Right lung (tissue), 5 donors: ENCODE measurements around the gene GPR108. TPM values are rescaled to one million over a fixed set of nuclear protein-coding genes. Genes with fewer than 3 reads are reported as not detected.

ENCODE experiments used
- DNase-seq, 2 donors: peaks; one replicate each; pipeline ENCODE4 v3.0.0-alpha.2; 2013
- polyA plus RNA-seq, 5 donors: library from polyadenylated mRNA; unstranded; fragments of 120-200 nt; gene quantifications; one replicate each; pipeline versions ENCODE4 v1.2.1 to v1.2.3, GENCODE V29; 2013; ENCODE audit warnings: inconsistent platforms in 1 of 5, low replicate concordance in 1 of 5; ENCODE audit not compliant: insufficient read length in 5 of 5, insufficient read depth in 1 of 5

The GPR108 gene
- polyA plus RNA-seq, 5 donors = 39.3 to 92.3 (median 63.7) TPM

DNA sequence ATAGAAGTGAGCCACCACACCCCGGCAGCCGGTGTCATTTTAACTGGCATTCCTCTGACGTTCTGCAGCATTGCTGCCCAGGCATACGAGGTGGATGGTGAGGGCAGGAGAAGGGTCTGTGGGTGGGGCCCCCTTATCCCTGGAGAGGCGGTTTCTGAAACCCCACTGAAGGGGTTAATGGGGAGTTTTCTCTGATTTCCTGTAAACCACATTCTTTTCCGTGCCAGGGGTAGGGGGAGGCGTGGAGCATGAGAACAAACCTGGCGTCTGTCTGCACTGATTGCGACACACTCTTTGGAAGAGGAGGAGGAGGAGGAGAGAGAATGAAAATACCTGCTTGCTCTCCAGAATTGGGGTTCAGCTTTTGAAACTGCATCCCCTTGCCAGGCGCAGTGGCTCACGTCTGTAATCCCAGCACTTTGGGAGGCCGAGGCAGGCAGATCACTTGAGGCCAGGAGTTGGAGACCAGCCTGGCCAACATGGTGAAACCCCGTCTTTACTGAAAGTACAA, 14.2 kb downstream of the GPR108 start:
- DNase-seq = peak; percentile 63 to 72

DNA sequence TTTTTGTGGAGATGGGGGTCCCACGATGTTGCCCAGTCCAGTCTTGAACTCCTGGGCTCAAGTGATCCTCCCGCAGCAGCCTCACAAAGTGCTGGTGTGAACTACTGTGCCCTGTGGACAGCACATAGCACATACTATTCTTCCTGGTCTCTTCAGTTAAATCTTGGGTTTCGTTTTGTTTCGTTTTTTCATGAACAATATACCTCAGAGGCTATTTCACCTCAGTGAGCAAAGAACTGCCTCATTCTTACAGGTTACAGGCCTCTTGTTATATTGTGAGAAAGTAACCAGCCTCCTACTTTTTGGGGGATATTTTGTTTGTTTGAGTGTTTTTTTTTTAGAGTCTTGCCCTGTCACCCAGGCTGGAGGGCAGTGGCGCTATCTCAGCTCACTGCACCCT, 15.6 kb downstream of the GPR108 start:
- no peak for DNase-seq

GRCh38 chr19:6721138-6721474, 16.3 kb downstream of the GPR108 start:
- DNase-seq = no peak

DNA sequence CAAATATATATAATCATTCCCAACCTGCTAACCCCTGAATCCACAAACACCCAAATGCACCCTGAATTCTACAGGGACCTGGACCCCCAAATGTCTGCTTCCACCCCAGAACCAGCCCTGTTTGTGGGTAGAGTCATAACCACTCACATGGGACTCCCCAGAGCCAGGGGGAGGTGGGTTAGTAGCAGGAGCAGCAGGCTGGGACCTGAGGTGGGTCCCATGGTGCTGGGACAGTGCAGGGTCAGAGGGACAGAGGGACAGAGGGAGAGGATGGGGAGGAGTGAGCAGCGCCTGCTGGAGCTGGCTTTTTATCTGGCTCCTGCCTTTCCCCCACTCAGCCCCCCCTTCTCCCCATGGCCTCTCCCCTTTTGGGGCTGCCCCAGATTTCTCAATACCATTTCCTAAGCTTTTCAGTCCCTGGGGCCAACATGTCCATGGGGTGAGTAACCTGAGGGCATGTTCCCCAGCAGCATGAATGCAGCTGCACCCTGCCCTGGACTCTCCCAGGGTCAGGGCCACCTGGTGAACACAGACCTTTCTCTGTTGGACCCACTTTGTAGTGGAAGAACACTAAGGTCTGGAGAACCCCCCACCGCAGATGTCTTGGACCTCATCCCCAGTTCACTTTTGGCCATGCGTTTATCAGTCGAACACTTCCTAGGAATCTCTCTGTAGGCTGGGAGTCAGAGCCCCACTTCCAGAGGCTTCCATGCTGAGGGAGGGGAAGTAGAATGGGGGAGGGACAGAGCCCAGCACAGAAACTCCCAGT, 16.8 kb downstream of the GPR108 start, which contains the start of gene C3:
Gene C3, minus strand, starts transcription at position 282 of the 769 bp plus-strand sequence. Its CDS starts 61 bp downstream, at position 221.
- DNase-seq = peak in 1 of 2 donors; percentile 27

DNA sequence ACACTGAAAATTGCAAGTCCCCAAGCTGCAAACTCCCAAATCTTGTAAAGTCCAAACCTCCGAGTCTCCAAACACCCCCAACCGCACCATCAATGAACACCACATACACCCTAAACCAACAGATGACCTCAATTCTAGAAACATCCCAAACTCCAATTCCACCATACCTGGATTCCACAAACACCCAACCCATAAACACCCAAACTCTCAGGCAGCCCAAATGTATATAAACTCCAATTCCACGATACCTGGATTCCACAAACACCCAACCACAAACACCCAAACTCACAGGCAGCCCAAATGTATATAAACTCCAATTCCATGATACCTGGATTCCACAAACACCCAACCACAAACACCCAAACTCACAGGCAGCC, 17.4 kb downstream of the GPR108 start:
- DNase-seq = no peak

DNA sequence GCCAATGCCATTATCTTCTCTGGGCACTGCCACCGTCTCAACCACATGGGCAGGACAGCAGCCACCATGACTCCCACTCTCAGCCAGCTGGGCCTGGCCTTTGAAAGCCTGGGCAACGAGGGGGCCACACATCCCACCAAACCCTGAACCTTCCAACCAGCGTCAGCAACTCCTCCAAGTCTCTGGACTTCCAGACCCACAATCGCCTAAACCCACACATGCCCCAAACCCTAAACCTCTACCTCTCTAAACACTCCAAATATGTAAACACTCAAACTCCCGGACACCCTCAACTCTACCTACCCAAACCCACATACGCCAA, 17.9 kb downstream of the GPR108 start:
- DNase-seq = no peak

GRCh38 chr19:6718741-6719539, 18.4 kb downstream of the GPR108 start:
- no peak for DNase-seq

- no peak for DNase-seq
Measured at GRCh38 chr19:6718111-6718740, 19.2 kb downstream of the GPR108 start.

- DNase-seq = no peak
Measured at GRCh38 chr19:6717441-6717971, 19.9 kb downstream of the GPR108 start.

- DNase-seq = no peak
Measured at GRCh38 chr19:6717036-6717435, 20.3 kb downstream of the GPR108 start.

- DNase-seq = no peak
Measured at GRCh38 chr19:6716610-6716970, 20.8 kb downstream of the GPR108 start.

- DNase-seq = no peak
Measured at GRCh38 chr19:6714749-6715555, 22.4 kb downstream of the GPR108 start.

- DNase-seq = no peak
Measured at GRCh38 chr19:6713773-6714692, 23.3 kb downstream of the GPR108 start.

DNA sequence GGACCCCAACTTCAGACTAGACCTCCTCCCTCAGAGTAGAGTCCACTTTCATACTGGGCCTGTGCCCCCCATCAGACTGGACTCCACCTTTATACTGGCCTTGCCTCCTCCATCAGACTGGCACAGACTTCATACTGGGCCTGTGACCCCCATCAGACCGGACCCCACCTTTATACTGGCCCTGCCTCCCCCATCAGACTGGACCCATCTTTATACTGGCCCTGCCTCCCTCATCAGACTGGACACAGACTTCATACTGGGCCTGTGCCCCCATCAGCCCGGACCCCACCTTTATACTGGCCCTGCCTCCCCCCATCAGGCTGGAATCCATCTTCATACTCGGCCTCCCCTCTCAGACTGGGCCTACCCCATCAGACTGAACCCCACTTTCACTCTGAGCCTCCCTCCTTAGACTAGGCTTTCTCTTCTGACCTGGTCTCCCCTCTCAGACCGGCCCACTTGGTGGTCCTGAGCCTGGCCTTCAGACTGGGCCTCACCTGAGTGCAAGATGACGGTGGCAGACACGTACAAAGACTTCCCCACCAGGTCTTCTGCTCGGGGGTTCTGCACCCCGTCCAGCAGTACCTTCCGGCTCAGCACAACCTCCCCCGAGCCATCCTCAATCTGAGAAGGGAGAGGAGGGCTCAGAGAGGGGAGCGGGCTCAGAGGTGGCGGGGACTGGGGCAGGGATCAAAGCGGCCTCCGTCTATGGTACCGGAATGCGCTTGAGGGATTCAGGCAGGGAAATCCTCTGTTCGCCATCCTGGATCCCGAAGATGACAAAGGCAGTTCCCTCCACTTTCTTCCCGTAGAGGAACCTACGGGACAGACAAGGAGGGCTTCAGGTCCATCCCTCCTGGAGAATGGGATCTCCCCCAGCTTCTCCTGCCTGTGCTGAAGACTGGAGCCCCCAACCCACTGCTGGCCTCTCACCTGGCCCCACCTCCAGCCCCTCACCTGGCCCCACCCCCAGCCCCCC, 24.4 kb downstream of the GPR108 start:
- no peak for DNase-seq

- DNase-seq = no peak
Measured at GRCh38 chr19:6712231-6712630, 25.1 kb downstream of the GPR108 start.

GRCh38 chr19:6711605-6712004, 25.8 kb downstream of the GPR108 start:
- no peak for DNase-seq

DNA sequence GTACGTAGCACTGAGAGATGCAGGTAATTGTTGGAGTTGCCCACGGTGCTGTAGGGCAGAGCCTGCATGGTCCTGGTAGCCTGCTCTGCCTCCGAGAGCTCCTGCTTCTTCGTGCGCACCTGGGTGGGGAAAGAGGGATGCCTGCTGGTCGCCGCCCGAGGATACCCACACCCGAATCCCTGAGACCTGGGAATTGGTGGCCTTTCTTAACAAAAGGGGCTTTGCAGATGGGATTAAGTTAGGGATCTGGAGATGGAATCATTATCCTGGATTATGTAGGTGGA, 26.4 kb downstream of the GPR108 start:
- DNase-seq = no peak

- DNase-seq = no peak
Measured at GRCh38 chr19:6710273-6711077, 26.9 kb downstream of the GPR108 start.

DNA sequence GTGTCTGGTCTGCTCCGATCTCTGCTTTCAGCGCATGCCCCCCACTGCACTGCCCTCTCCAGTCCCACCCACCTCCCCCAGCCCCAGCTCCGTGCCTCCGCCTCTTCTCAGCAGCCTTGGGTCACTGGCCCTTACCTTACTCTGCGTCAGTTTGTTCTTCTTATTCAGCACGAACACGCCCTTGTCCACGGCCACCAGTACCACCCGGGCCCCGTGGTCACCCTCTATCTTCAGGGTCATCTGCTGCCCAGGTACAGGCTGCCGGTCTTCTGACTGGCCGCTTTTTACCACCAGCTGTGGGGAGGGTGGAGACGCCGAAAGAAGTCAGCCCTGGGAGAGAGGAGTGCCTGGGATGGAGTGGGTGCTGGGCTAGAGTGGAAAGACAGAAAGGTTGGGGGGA, 27.8 kb downstream of the GPR108 start:
- DNase-seq = no peak
